NCI-H526 (cell line): ENCODE data around the gene GNG4.
"Not testable (repeated sequence)": the region's sequence is repeated elsewhere in the genome, so short reads cannot be mapped to it uniquely, and the experiment has no call there.

Source experiments
- DNase-seq, 2 experiments: peaks; one replicate each; lab custom pipeline; 2025; lab: John Stamatoyannopoulos, UW

GNG4 gene

GRCh38 chr1:235650341-235651169 lies 971 bp upstream of the GNG4 start:
- DNase-seq: peak in 1 of 2 experiments; percentile 70

- peak in 1 of 2 experiments; percentile 46 for DNase-seq
Measured at GRCh38 chr1:235648954-235649367, 623 bp downstream of the GNG4 start.

- peak; percentile 22 to 51 for DNase-seq
Measured at GRCh38 chr1:235648407-235648907, 1.1 kb downstream of the GNG4 start.

GRCh38 chr1:235647537-235647936 lies 2.0 kb downstream of the GNG4 start:
- DNase-seq: not testable (repeated sequence)

- peak in 1 of 2 experiments; percentile 27 for DNase-seq
Measured at GRCh38 chr1:235646463-235646862, 3.1 kb downstream of the GNG4 start.

GRCh38 chr1:235644693-235645305 lies 4.8 kb downstream of the GNG4 start:
- DNase-seq: no peak

GRCh38 chr1:235643837-235644692 lies 5.5 kb downstream of the GNG4 start:
- no peak for DNase-seq

GRCh38 chr1:235642943-235643371 lies 6.6 kb downstream of the GNG4 start:
- DNase-seq: no peak

- DNase-seq: no peak
Measured at GRCh38 chr1:235642011-235642942, 7.3 kb downstream of the GNG4 start.

GRCh38 chr1:235640580-235640979 lies 9.0 kb downstream of the GNG4 start:
- no peak for DNase-seq

GRCh38 chr1:235639226-235640205 lies 10.1 kb downstream of the GNG4 start:
- DNase-seq: no peak

GRCh38 chr1:235638612-235639011 lies 11.0 kb downstream of the GNG4 start:
- DNase-seq: not testable (repeated sequence)

GRCh38 chr1:235637756-235638534 lies 11.6 kb downstream of the GNG4 start:
- DNase-seq: no peak

GRCh38 chr1:235635938-235636662 lies 13.5 kb downstream of the GNG4 start:
- DNase-seq: no peak

GRCh38 chr1:235632506-235633401 lies 16.8 kb downstream of the GNG4 start:
- no peak for DNase-seq

GRCh38 chr1:235631816-235632215 lies 17.8 kb downstream of the GNG4 start:
- no peak for DNase-seq

GRCh38 chr1:235628316-235629005 lies 21.1 kb downstream of the GNG4 start:
- DNase-seq: no peak
